Activated CD4-positive, alpha-beta T cell treated with anti-CD3 and anti-CD28 coated beads for 48 hours (primary cell): ENCODE measurements around the gene EXD3.

Experiments used
- DNase-seq: peaks from one replicate; pipeline ENCODE4 v3.0.0-alpha.2; 2020

EXD3 gene

GRCh38 chr9:137313326-137313936, 109.5 kb downstream of the EXD3 start:
- no peak for DNase-seq

- DNase-seq: no peak
These were observed 110.1 kb downstream of the EXD3 start for GRCh38 chr9:137312852-137313325.

GRCh38 chr9:137311986-137312851, 110.7 kb downstream of the EXD3 start:
- no peak for DNase-seq

- DNase-seq: peak; percentile 50
These were observed 111.6 kb downstream of the EXD3 start for GRCh38 chr9:137311171-137311985.

- DNase-seq: no peak
These were observed 112.5 kb downstream of the EXD3 start for GRCh38 chr9:137310189-137311052.

- DNase-seq: no peak
These were observed 113.4 kb downstream of the EXD3 start for GRCh38 chr9:137309368-137310188.

- no peak for DNase-seq
These were observed 114.8 kb downstream of the EXD3 start for GRCh38 chr9:137308057-137308619.

- no peak for DNase-seq
These were observed 115.5 kb downstream of the EXD3 start for GRCh38 chr9:137307255-137308056.

GRCh38 chr9:137306850-137307254, 116.1 kb downstream of the EXD3 start:
- no peak for DNase-seq

GRCh38 chr9:137306066-137306849, 116.7 kb downstream of the EXD3 start:
- DNase-seq: no peak

GRCh38 chr9:137305798-137306065, 117.2 kb downstream of the EXD3 start:
- DNase-seq: no peak

- peak; percentile 83 for DNase-seq
These were observed 117.7 kb downstream of the EXD3 start for GRCh38 chr9:137305060-137305797.

GRCh38 chr9:137304383-137305059, 118.4 kb downstream of the EXD3 start:
- DNase-seq: no peak

GRCh38 chr9:137303893-137304382, 119.0 kb downstream of the EXD3 start:
- DNase-seq: no peak

GRCh38 chr9:137303151-137303892, 119.6 kb downstream of the EXD3 start:
- no peak for DNase-seq

- DNase-seq: no peak
These were observed 120.4 kb downstream of the EXD3 start for GRCh38 chr9:137302449-137303150.

GRCh38 chr9:137302118-137302448, 120.9 kb downstream of the EXD3 start, which contains the start of gene NRARP:
Gene NRARP, minus strand, starts transcription at chr9:137302271. Its CDS starts 343 bp downstream, at chr9:137301928.
- peak; percentile 93 for DNase-seq
